Esophagus muscularis mucosa (tissue), 3 donors: ENCODE results near the gene NHP2.

Experiments used
- POLR2A ChIP-seq: fragments of 450-650 bp; IDR thresholded peaks from one replicate; pipeline ENCODE4 v1.6.1; 2017; ENCODE audit warnings: antibody characterized with exemption, moderate library complexity, mild to moderate bottlenecking, low read depth
- TF ChIP-seq, protein P1 (sequence below), 3 experiments: fragments of 200-600 bp in 2 of 3; fragments of 450-650 bp in 1 of 3; sonication (generic) in 2 of 3; IDR thresholded peaks; one replicate each; pipeline ENCODE4 v1.5.1; 2017 to 2019; ENCODE audit warnings: antibody characterized with exemption in 3 of 3, mild to moderate bottlenecking in 2 of 3, moderate library complexity in 1 of 3

DNA sequence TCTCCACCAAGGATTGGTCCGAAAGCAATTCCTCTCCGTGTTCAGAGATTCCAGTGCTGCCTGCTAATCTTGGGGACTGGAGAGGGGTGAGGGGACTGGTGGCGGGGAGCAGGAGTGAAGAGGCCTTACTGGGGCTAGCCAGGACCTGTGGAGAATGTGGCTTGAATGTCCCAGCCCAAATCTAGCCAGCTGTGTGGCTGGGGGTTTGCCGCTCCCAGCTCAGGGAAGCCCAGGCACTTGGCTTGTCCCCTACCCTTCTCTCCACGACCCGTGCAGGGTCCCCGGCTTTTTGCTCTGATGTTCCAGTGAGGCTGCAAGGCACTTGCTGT is 37.9 kb downstream of the NHP2 start:
- TF ChIP-seq, protein P1, sequence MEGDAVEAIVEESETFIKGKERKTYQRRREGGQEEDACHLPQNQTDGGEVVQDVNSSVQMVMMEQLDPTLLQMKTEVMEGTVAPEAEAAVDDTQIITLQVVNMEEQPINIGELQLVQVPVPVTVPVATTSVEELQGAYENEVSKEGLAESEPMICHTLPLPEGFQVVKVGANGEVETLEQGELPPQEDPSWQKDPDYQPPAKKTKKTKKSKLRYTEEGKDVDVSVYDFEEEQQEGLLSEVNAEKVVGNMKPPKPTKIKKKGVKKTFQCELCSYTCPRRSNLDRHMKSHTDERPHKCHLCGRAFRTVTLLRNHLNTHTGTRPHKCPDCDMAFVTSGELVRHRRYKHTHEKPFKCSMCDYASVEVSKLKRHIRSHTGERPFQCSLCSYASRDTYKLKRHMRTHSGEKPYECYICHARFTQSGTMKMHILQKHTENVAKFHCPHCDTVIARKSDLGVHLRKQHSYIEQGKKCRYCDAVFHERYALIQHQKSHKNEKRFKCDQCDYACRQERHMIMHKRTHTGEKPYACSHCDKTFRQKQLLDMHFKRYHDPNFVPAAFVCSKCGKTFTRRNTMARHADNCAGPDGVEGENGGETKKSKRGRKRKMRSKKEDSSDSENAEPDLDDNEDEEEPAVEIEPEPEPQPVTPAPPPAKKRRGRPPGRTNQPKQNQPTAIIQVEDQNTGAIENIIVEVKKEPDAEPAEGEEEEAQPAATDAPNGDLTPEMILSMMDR (IDR thresholded peaks at IDR 0.05) = no peak
- no peak for TF ChIP-seq POLR2A
